Stimulated activated CD4-positive, alpha-beta T cell treated with anti-CD3 and anti-CD28 coated beads, Interleukin-15, amount 100 ng/mL, for 1 hour (primary cell): Measurements from ENCODE around the gene ITPK1.
A peak's percentile ranks its signal among the peaks of the same experiment; 100 is the strongest.
"Not testable (repeated sequence)": the region's sequence is repeated elsewhere in the genome, so short reads cannot be mapped to it uniquely, and the experiment has no call there.

Source experiments
- DNase-seq, 2 donors: peaks; one replicate each; pipeline ENCODE4 v3.0.0-alpha.2; 2020; ENCODE audit warnings: low read depth in 1 of 2, low spot score in 1 of 2

ITPK1 gene

GRCh38 chr14:93115821-93116675 lies at the start of gene ITPK1:
Gene ITPK1 (minus strand): TSS chr14:93115925. CDS start chr14:93115163, 762 bp downstream.
- peak; percentile 26 to 44 for DNase-seq

DNA sequence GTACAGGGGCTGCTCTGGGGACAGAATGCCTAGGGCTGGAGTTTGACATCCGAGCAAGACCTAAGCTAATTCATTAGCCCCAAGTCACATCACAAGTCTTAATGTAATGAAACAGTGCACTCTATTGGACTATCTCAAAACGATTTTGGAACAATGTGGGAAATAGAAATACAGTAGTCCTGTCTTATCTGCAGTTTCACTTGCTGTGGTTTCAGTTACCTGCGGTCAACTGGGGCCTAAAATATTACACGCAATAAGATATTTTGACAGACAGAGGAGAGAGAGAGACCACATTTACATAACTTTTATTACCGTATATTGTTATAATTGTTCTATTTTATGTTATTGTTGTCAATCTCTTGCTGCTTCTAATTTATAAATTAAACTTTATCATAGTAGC lies 47.8 kb upstream of the ITPK1 start:
- no peak for DNase-seq

GRCh38 chr14:93161411-93161940 lies 45.8 kb upstream of the ITPK1 start:
- DNase-seq: no peak

DNA sequence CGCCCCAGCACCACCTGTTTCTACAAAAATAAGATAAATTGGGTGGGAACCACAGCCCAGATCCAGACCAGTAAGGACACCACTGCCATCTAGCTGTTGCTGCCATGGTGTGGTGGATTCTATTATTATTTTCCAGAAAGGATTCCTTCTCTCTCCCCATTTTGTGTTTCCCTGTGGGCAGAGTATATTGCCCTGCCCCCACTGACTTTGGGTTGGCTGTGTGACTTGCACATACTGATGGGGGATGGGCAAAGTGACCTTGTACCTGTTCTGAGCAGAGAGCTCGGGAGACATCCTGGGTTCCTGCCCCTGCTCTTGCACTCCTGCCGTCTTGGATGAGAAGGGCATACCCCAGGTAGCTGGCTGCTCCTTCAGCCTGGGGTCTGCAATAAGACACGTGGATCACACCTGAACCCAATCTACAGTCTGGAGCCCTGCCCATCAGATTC lies 44.7 kb upstream of the ITPK1 start:
- no peak for DNase-seq

DNA sequence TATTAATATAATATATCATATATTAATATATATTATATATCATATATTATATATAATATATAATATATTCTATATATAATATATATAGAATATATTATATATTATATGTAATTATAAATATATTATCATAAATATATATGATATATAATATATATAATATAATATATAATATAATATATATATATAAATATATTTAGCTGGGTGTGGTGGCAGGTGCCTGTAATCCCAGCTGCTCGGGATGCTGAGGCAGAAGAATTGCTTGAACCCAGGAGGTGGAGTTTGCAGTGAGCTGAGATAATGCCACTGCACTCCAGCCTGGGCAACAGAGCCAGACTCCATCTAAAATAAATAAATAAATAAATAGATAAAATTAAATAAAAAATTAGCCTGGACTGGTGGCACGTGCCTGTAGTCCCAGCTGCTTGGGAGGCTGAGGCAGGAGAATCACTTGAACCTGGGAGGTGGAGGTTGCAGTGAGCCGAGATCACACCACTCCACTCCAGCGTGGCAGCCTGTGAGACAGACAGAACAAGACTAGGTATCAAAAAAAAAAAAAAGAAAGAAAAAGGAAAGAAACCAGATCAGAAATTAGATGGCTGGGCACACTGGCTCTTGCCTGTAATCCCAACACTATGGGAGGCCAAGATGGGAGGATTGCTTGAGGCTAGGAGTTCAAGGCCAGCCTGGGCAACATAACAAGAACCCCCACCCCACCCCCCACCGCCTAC lies 44.1 kb upstream of the ITPK1 start:
- DNase-seq: not testable (repeated sequence)

- DNase-seq: not testable (repeated sequence)
Observed at GRCh38 chr14:93158349-93158748, 42.6 kb upstream of the ITPK1 start.

- no peak for DNase-seq
Observed at GRCh38 chr14:93156693-93157369, 41.1 kb upstream of the ITPK1 start.

GRCh38 chr14:93155667-93156066 lies 39.9 kb upstream of the ITPK1 start:
- DNase-seq: no peak

DNA sequence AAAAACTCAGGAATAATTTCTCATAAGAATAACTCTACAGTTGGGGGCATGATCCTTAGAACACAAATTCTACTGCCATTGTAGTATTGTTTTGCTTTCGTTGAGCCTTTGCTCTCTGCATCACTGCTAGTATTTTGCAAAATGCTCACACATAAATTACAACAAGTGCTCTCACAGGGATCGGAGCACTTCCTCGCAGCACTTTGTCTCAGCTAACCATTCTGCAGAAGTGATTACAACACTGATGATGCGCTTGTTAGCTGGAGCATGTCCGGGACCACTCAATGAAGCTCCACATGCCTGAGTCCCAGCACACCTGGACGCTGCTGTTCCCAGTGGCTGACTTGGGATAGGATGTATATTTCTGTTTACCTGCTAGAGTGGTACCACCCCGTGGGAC lies 37.4 kb upstream of the ITPK1 start:
- DNase-seq: no peak

DNA sequence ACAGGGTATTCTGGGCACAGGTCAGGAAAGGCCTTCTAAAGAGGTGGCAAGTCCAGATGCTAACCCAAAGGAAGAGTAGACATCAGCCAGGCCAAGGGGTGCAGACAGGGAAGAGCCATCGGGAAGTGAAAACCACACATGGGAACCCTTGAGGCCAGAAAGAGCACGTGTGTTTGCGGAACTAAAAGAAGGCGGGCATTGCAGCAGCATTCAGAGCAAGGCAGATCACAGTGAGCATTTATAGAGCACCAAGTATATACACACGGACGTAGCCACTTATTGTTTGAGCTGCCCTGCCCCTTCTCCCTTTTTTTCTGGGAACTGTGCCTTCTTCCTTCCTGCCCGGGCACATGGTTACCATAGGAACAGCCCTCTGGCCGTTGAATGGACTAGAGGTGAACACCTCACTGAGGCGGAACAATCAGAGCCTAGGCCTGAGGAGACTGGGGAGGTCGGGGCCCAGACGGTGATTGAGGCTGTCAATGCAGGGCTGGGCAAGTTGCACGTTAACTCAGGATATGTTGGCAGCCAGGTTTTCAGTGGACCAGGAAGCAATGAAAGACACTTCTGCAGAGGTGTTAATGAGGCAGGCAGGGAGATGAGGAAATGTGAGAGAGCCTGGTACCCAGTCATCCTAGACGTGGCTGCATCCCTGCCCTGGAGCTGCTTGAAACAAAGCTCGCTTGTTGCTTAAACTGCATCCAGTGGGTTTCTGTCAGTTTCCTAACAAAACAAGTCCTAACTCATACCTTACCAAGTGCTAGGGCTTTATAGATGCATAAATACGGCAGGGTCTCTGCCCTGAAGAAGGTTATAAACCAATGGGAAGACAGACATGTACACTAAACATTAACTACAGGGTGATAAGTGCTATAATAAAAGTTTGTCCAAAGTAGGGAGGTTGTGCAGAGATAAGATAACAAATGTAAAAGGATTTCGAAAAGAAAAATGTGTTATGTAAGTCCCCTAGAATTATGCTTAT lies 34.8 kb upstream of the ITPK1 start:
- DNase-seq: no peak

- DNase-seq: no peak
Observed at GRCh38 chr14:93148979-93149378, 33.3 kb upstream of the ITPK1 start.

DNA sequence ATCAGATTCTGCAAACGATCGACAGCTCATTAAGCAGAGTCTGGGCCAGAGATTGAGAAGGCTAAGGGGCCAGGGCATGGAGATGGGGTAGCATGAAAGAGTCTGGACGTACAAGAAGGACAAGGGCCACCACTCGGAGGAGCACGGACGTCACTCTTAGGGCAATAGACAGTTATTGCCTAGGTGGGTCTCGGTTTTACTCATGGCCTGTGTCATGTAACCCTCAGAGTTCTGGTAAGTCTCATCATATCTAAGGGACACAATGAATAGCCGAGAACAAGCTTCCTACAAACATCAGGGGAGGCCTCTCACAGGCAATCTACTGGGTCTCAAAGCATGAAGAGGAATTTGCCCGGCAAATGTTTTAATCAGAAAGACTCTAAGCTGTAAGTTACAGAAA lies 30.4 kb upstream of the ITPK1 start:
- DNase-seq: no peak

- DNase-seq: no peak
Observed at GRCh38 chr14:93142854-93143652, 27.3 kb upstream of the ITPK1 start.

DNA sequence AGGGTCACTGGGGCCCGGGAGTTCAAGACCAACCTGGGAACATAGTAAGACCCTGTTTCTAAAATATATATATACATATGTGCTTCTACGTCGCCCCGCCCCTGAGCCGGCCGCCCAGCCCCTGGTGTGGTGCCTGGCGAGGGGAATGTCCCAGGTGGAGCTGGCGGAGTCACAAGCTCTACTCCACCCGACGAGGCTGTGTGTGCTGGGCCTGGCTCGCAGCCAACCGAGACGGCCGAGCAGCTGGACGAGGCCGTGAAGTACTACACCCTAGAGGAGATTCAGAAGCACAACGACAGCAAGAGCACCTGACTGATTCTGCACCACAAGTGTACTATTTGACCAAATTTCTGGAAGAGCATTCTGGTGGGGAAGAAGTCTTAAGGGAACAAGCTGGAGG lies 22.1 kb upstream of the ITPK1 start:
- no peak for DNase-seq

- not testable (repeated sequence) for DNase-seq
Observed at GRCh38 chr14:93136508-93136907, 20.8 kb upstream of the ITPK1 start.

GRCh38 chr14:93136009-93136408 lies 20.3 kb upstream of the ITPK1 start:
- DNase-seq: no peak

GRCh38 chr14:93135399-93135798 lies 19.7 kb upstream of the ITPK1 start:
- no peak for DNase-seq

- DNase-seq: no peak
Observed at GRCh38 chr14:93133464-93133863, 17.7 kb upstream of the ITPK1 start.

DNA sequence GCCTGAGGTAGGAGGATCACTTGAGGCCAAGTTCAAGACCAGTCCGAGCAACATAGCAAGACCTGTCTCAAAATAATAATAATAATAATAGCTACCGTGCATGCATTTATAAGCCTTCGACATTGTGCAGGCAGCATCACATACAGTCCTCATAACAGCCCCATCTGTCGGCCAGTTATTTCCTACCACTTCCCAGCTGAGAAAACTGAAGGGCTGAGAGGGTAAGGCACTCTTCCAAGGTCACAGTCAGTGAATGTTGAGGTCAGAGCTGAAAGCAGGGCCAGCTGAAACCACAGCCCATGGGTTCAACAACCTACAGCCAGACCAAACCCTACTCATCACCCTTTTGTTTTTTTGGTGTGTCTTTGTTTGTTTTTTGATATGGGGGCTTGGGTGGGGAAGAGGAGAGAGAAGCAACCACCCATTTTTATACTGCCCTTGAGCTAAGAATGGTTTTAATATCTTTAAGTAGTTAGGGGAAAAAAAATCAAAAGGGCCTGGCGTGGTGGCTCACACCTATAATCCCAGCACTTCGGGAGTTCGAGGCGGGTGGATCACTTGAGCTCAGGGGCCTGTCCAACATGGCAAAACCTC lies 16.8 kb upstream of the ITPK1 start:
- DNase-seq: no peak
